PFSK-1 (cell line): ENCODE data around the gene TECTB.

Experiments
- FOXP2 ChIP-seq: optimal IDR thresholded peaks from 2 replicates; pipeline ENCODE3; 2011; ENCODE audit warnings: borderline replicate concordance, control low read depth, inconsistent platforms; ENCODE audit not compliant: insufficient read depth; ENCODE audit errors: extremely low read length, extremely low read depth
- POLR2AphosphoS5 ChIP-seq: IDR thresholded peaks from 2 replicates; pipeline ENCODE4 v1.6.1; 2012; ENCODE audit warnings: low read depth, mild to moderate bottlenecking, control low read depth, low read length, moderate library complexity
- REST ChIP-seq, 2 experiments: IDR thresholded peaks; 2 replicates each; pipeline versions ENCODE4 v1.6.1 to v1.8.0; 2011 to 2012; ENCODE audit warnings: low read depth in 2 of 2, low read length in 2 of 2, control low read depth in 1 of 2, inconsistent platforms in 1 of 2, mild to moderate bottlenecking in 1 of 2, moderate library complexity in 1 of 2; ENCODE audit not compliant: insufficient read depth in 1 of 2
- SIN3A ChIP-seq: IDR thresholded peaks from 2 replicates; pipeline ENCODE4 v1.6.1; 2012; ENCODE audit warnings: mild to moderate bottlenecking, low read length, moderate library complexity, borderline replicate concordance; ENCODE audit not compliant: insufficient read depth
- TAF1 ChIP-seq: IDR thresholded peaks from 2 replicates; pipeline ENCODE4 v1.6.1; 2012; ENCODE audit warnings: low read length, control low read depth, borderline replicate concordance; ENCODE audit not compliant: insufficient read depth

GRCh38 chr10:112294169-112294568, 11.0 kb downstream of the TECTB start:
- no peak for TF ChIP-seq POLR2AphosphoS5
- TF ChIP-seq TAF1: no peak
- no peak for TF ChIP-seq REST (IDR thresholded peaks at IDR 0.05; ENCODE audit: insufficient read depth in 1 of 2, low read depth in 2 of 2, low read length in 2 of 2)
- TF ChIP-seq FOXP2: no peak
- no peak for TF ChIP-seq SIN3A
